Choroid plexus epithelial cell (primary cell): ENCODE data around the gene FOXK2.
"Not testable (repeated sequence)": the region's sequence is repeated elsewhere in the genome, so short reads cannot be mapped to it uniquely, and the experiment has no call there.

Experiments used
- DNase-seq: peaks from one replicate; pipeline ENCODE4 v3.0.0-alpha.2; 2010; ENCODE audit warnings: low read depth
- H3K4me3 ChIP-seq: 2 replicates; pipeline ENCODE4 v1.5.1; 2011; ENCODE audit warnings: low read depth, mild to moderate bottlenecking, control low read depth, low read length, moderate library complexity
- TF ChIP-seq, protein P1 (sequence below): conservative IDR thresholded peaks from 2 replicates; pipeline ENCODE4 v1.5.1; 2011; ENCODE audit warnings: low read depth, mild to moderate bottlenecking, control low read depth, inconsistent platforms, low read length, moderate library complexity

Gene FOXK2

DNA sequence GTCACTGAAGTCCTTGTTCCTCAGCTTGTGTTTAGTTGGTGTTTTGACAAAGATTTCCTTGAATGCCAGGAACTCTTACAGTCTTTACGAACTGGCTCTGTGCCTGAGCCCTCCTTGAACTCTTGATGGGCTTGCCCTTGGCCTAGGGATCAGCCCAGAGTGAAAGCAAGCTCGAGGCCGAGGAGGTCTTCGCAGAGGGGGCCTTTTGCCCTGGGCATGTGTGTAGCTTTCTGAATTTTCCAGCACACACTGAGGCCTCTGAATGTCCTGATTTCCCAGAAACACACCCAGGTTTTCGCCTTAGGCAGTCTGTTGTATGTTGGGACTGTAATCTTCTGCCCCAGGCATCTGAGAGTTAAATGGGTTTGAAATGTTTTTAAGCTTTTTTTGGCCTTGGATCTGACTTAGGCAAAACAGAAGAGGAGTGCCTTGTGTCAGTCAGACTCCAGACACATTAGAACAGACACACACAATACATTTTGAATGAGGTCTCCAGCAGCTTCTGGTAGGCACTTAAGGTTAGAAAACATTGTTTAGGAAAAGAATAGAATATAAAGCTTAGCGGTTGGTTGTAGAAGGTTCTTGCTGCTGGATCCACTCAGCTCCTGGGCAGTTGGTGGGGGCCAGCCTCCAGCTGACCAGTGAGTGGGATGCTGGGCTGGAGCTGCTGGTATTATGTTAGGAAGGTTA is 17.1 kb downstream of the FOXK2 start:
- DNase-seq = peak; percentile 41
- TF ChIP-seq, protein P1, sequence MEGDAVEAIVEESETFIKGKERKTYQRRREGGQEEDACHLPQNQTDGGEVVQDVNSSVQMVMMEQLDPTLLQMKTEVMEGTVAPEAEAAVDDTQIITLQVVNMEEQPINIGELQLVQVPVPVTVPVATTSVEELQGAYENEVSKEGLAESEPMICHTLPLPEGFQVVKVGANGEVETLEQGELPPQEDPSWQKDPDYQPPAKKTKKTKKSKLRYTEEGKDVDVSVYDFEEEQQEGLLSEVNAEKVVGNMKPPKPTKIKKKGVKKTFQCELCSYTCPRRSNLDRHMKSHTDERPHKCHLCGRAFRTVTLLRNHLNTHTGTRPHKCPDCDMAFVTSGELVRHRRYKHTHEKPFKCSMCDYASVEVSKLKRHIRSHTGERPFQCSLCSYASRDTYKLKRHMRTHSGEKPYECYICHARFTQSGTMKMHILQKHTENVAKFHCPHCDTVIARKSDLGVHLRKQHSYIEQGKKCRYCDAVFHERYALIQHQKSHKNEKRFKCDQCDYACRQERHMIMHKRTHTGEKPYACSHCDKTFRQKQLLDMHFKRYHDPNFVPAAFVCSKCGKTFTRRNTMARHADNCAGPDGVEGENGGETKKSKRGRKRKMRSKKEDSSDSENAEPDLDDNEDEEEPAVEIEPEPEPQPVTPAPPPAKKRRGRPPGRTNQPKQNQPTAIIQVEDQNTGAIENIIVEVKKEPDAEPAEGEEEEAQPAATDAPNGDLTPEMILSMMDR = no peak
- H3K4me3 ChIP-seq = no peak overlapping the region

DNA sequence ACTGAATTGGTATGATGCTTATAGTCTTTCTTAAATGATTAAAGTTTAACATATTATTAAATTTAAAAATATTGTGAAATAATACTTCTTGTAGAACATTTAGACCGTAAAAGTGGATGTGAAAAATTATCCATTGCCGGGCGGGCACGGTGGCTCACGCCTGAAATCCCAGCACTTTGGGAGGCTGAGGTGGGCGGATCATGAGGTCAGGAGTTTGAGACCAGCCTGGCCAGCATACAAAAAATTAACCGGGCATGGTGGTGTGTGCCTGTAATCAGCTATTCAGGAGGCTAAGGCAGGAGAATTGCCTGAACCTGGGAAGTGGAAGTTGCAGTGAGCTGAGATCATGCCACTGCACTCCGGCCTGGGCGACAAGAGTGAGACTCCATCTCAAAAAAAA is 17.7 kb downstream of the FOXK2 start:
- not testable (repeated sequence) for DNase-seq, H3K4me3 ChIP-seq

DNA sequence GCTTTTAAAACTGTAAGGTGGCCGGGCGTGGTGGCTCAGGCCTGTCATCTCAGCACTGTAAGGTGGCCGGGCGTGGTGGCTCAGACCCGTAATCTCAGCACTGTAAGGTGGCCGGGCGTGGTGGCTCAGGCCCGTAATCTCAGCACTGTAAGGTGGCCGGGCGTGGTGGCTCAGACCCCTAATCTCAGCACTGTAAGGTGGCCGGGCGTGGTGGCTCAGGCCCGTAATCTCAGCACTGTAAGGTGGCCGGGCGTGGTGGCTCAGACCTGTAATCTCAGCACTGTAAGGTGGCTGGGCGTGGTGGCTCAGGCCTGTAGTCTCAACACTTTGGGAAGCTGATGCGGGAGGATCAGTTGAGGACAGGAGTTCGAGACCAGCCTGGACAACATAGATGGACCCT is 19.5 kb downstream of the FOXK2 start:
- not testable (repeated sequence) for H3K4me3 ChIP-seq, DNase-seq

DNA sequence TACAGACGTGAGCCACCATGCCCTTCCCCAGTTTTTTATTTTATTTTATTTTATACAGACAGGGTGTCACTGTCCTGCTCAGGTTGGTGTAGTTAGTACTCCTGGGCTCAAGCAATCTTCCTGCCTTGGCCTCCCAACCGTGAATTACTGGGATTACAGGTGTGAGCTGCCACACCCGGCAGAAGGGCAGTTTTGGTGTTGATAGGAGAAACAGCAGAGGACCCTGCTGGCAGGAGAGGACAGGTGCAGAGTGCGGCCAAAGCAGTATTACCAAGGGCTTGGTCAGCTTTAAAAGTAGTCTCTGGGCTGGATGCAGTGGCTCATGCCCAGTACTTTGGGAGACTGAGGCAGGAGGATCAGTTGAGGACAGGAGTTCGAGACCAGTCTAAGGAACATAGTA is 22.9 kb downstream of the FOXK2 start:
- H3K4me3 ChIP-seq = no peak overlapping the region
- DNase-seq = no peak
- TF ChIP-seq, protein P1 = no peak

DNA sequence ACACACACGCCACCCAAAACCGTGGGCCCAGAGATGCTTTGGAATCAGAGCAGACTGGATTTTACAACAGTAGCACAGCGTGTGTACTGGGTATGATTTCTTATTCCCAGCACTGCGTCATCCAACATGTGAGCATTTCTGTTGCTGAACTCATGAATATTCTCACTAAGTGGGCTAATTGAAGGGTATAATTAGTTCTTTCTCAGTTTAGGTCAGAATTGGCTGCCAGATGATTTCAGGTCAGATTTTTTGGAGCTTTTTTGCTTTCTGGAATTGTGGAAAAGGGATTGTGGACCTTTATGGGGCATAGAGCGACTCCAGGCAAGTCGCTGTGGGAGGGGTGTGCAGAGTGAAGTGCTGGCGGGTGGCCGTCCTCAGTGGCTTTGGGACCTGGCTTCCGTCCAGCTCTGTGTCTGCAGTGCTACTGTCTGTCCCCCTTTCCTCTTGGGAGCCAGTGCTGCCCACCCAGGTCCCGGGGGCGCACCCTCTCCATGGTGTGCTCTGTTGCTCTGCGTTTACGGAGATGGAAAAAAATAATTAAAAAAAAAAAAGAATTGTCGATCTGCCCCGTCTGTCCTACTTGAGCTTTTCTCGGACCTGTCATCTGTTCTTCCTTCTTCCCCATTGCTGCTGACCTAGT is 25.0 kb downstream of the FOXK2 start:
- no peak for DNase-seq
- TF ChIP-seq, protein P1 = no peak
- H3K4me3 ChIP-seq = peak overlapping the region; percentile 15

DNA sequence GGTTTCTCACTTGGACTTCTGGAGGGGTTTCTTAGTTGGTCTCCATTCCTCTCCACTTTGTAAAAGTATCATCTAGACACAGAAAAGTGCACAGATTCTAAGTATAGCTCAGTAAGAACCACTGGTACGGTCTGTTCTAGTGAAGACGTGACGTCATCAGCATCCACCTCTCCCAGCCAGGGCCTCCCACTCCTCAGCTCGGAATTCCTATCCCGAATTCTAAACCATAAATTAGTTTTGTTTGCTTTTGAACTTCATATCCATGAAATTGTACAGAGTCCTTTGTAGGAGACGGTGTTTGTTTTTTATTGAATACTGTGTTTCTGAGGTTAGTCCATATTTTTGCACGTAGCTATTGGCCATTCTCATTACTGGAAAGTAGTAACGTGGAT is 25.5 kb downstream of the FOXK2 start:
- TF ChIP-seq, protein P1 = no peak
- DNase-seq = peak; percentile 72
- peak overlapping the region; percentile 15 for H3K4me3 ChIP-seq

DNA sequence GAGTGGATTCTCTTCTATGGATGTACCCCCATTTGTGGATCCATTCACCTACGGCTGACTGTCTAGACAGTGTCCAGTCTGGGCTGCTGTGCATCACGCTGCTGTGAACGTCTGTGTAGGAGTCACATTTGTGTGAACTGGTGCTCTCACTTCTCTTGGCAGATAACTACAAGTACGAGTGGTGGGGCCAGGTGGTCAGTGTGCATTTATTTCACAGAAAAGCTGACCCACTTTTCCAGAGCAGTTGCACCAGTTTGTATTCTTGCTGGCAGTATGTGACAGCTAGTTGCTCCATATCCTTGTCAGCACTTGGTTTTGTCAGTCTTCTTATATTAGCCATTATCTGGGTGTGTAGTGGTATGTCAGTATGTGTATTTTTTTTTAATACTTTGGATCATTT is 28.4 kb downstream of the FOXK2 start:
- TF ChIP-seq, protein P1 = no peak
- no peak overlapping the region for H3K4me3 ChIP-seq
- DNase-seq = no peak

DNA sequence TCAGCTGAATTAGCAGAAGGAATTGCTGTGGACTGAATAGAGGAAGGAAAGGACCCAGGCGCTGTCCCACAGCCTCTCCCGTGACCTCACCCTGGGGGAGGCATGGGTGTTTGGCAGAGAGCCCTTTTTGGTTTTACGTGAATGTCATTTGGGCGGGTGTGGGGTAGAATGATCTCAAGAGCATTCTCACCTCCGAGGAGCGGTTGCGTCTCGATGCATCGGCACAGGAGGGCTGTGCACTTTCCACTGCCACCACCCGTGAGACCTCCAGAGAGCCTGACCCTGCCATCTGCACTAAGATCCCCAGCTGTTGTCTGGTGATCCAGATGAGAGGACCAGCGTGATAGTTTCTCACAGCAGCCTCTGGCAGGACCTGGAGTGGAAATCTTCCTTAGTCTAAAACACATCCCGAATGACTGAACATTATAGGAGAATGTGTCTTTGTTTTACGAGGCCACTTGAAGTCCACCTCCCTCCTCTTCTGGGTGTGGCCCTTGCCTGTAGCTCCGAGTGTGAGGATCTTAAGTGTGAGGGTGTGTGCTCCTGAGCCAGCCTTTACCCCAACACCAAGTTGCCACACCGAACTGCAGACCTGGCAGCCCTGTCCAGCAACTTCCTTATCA is 29.3 kb downstream of the FOXK2 start:
- peak; percentile 28 for DNase-seq
- TF ChIP-seq, protein P1 = no peak
- no peak overlapping the region for H3K4me3 ChIP-seq
